ENCODE results near the gene SFXN3.

DNA sequence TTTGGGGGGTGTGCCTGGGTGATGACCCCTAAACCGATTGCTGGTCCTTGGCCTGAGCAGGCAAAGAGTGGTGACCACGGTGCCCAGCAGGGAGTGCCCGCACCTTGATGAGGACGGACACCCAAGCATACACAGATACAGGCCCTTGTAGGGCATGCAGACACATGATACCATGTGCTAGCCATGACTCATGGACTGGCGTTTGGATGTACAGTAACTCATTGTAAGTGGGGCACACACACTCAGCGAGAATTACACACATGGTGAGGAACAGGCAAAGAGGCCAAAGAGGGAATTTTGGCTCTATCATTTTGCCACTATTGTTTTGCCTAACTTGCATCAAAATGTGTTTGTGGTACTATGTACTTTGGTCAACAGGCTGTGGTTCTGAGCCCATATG is 54.8 kb downstream of the SFXN3 start:
- TF ChIP-seq CTCF (conservative IDR thresholded peaks at IDR 0.05; ENCODE audit: low read length) (no peak), EZH2phosphoT487 (IDR thresholded peaks at IDR 0.05; ENCODE audit: borderline replicate concordance, low read depth, low read length) (no peak)

All from OCI-LY7 (cell line).